SK-N-SH (cell line): ENCODE data around the gene SHANK2. TPM values are rescaled to one million over a fixed set of nuclear protein-coding genes. Genes with fewer than 3 reads are reported as not detected.

Experiments used
- CTCF ChIA-PET: fragments of 300-600, 350-600 bp; formaldehyde crosslinking; extraction: SDS; loops from one replicate; lab custom pipeline; 2021; lab: Yijun Ruan, JAX
- POLR2A ChIA-PET: fragments of 350-600 bp; sonication (Branson Sonifier 250); formaldehyde crosslinking; extraction: SDS; loops from one replicate; lab custom pipeline; 2020; ENCODE audit warnings: antibody characterized with exemption, inconsistent platforms; lab: Yijun Ruan, JAX
- DNase-seq: peaks from one replicate; pipeline ENCODE4 v3.0.0; 2012
- H2AFZ ChIP-seq: fragments of 200-600 bp; sonication (generic); 2 replicates; pipeline ENCODE4 v1.8.1; 2016; ENCODE audit warnings: antibody characterized with exemption, mild to moderate bottlenecking, low read depth
- H3F3A ChIP-seq: fragments of 200-600 bp; sonication (generic); replicated peaks from 2 replicates; pipeline ENCODE3; 2016; ENCODE audit warnings: antibody characterized with exemption, mild to moderate bottlenecking; ENCODE audit not compliant: insufficient read depth
- H3K27ac ChIP-seq, 2 experiments: fragments of 200-500 bp in 1 of 2; fragments of 200-600 bp in 1 of 2; sonication (Bioruptor generic) in 1 of 2; sonication (generic), shearing (Covaris generic) in 1 of 2; 2 replicates each; pipeline versions ENCODE4 v1.5.1 to v1.6.1; 2014 to 2016; ENCODE audit warnings: low read depth in 2 of 2, inconsistent platforms in 1 of 2, low read length in 1 of 2, mild to moderate bottlenecking in 1 of 2, mixed read lengths in 1 of 2
- H3K27me3 ChIP-seq: fragments of 200-600 bp; sonication (generic), shearing (Covaris generic); 2 replicates; pipeline ENCODE4 v1.6.1; 2016; ENCODE audit warnings: mixed run types; ENCODE audit not compliant: insufficient read depth
- H3K36me3 ChIP-seq, 2 experiments: fragments of 200-500 bp in 1 of 2; fragments of 200-600 bp in 1 of 2; sonication (Bioruptor generic) in 1 of 2; sonication (generic) in 1 of 2; replicated peaks in 1 of 2; 2 replicates each; pipeline versions ENCODE3 to v1.5.1; 2014 to 2016; ENCODE audit warnings: low read length in 1 of 2, mild to moderate bottlenecking in 1 of 2; ENCODE audit not compliant: insufficient read depth in 2 of 2, control insufficient read depth in 1 of 2
- H3K4me1 ChIP-seq, 2 experiments: fragments of 200-500 bp in 1 of 2; fragments of 200-600 bp in 1 of 2; sonication (Bioruptor generic) in 1 of 2; sonication (generic), shearing (Covaris generic) in 1 of 2; 2 replicates each; pipeline versions ENCODE4 v1.5.1 to v1.6.1; 2014 to 2016; ENCODE audit warnings: low read depth in 1 of 2, low read length in 1 of 2, mixed run types in 1 of 2; ENCODE audit not compliant: insufficient read depth in 2 of 2, control insufficient read depth in 1 of 2
- H3K4me2 ChIP-seq: fragments of 200-600 bp; sonication (generic), shearing (Covaris generic); 2 replicates; pipeline ENCODE4 v1.6.1; 2017; ENCODE audit warnings: mixed run types
- H3K4me3 ChIP-seq, 2 experiments: fragments of 200-500 bp in 1 of 2; fragments of 200-600 bp in 1 of 2; sonication (Bioruptor generic) in 1 of 2; sonication (generic), shearing (Covaris generic) in 1 of 2; 2 replicates each; pipeline versions ENCODE4 v1.5.1 to v1.8.1; 2014 to 2016; ENCODE audit warnings: low read depth in 2 of 2, inconsistent platforms in 1 of 2, low read length in 1 of 2, mild to moderate bottlenecking in 1 of 2, mixed read lengths in 1 of 2, moderate library complexity in 1 of 2
- H3K79me2 ChIP-seq: fragments of 200-600 bp; sonication (generic); 2 replicates; pipeline ENCODE4 v1.8.1; 2017; ENCODE audit warnings: mild to moderate bottlenecking; ENCODE audit not compliant: insufficient read depth
- H3K9ac ChIP-seq: fragments of 200-600 bp; sonication (generic); 2 replicates; pipeline ENCODE4 v1.6.1; 2017; ENCODE audit warnings: mixed run types
- H3K9me2 ChIP-seq: fragments of 200-600 bp; sonication (generic); 2 replicates; pipeline ENCODE4 v1.6.1; 2017; ENCODE audit warnings: mixed run types
- H3K9me3 ChIP-seq: fragments of 200-600 bp; sonication (generic); 2 replicates; pipeline ENCODE4 v1.6.1; 2017; ENCODE audit warnings: mixed run types, mild to moderate bottlenecking, moderate library complexity
- H4K20me1 ChIP-seq: fragments of 200-600 bp; sonication (generic); 2 replicates; pipeline ENCODE4 v1.6.1; 2017; ENCODE audit warnings: mild to moderate bottlenecking, mixed run types; ENCODE audit not compliant: insufficient read depth
- EZH2phosphoT487 ChIP-seq: fragments of 200-600 bp; sonication (generic); IDR thresholded peaks from 2 replicates; pipeline ENCODE4 v1.6.1; 2017; ENCODE audit warnings: low read depth, mixed run types, mild to moderate bottlenecking, antibody characterized with exemption, moderate library complexity, borderline replicate concordance
- FOXM1 ChIP-seq: IDR thresholded peaks from 2 replicates; pipeline ENCODE4 v1.4.0; 2012; ENCODE audit warnings: low read depth, mild to moderate bottlenecking
- GABPA ChIP-seq: IDR thresholded peaks from 2 replicates; pipeline ENCODE4 v1.4.0; 2012; ENCODE audit warnings: low read depth, mild to moderate bottlenecking
- PBX3 ChIP-seq: IDR thresholded peaks from 2 replicates; pipeline ENCODE4; 2012
- REST ChIP-seq: IDR thresholded peaks from 2 replicates; pipeline ENCODE4 v1.6.1; 2012; ENCODE audit warnings: mild to moderate bottlenecking, low read depth, low read length, moderate library complexity
- RXRA ChIP-seq: IDR thresholded peaks from 2 replicates; pipeline ENCODE4 v1.4.0; 2012; ENCODE audit warnings: low read depth, mild to moderate bottlenecking, borderline replicate concordance
- TAF1 ChIP-seq: IDR thresholded peaks from 2 replicates; pipeline ENCODE4 v1.6.1; 2012; ENCODE audit warnings: low read depth, mild to moderate bottlenecking, low read length, moderate library complexity, borderline replicate concordance
- USF1 ChIP-seq: IDR thresholded peaks from 2 replicates; pipeline ENCODE4 v1.4.0; 2012; ENCODE audit warnings: low read depth, borderline replicate concordance
- YY1 ChIP-seq: IDR thresholded peaks from 2 replicates; pipeline ENCODE4 v1.4.0; 2012; ENCODE audit warnings: low read depth, mild to moderate bottlenecking
- ZBTB33 ChIP-seq: IDR thresholded peaks from 2 replicates; pipeline ENCODE4 v1.4.0; 2012; ENCODE audit warnings: low read depth, borderline replicate concordance
- WGBS: methylation state at CpG from one replicate; pipeline ENCODE4 v1.1.6; 2017; ENCODE audit warnings: low lambda C conversion rate; 5-methylcytosine and 5-hydroxymethylcytosine counted together
- polyA plus RNA-seq, 3 experiments: library from polyadenylated mRNA; depleted of rRNA; stranded (reverse); fragments of >200 nt; gene quantifications; 2 replicates each; pipeline ENCODE4 v1.2.3, GENCODE V29; 2012

The SHANK2 gene
- polyA plus RNA-seq, 1 of the 3 experiments (the other 2 are of a cell fraction): under 0.01 TPM

- TF ChIP-seq FOXM1 (no peak), USF1 (no peak), GABPA (no peak)
Observed at GRCh38 chr11:71232364-71232763, 20.0 kb downstream of the SHANK2 start (continued).

GRCh38 chr11:71228961-71229360 is 23.4 kb downstream of the SHANK2 start:
- TF ChIP-seq RXRA (no peak), PBX3 (no peak), EZH2phosphoT487 (no peak), YY1 (no peak), TAF1 (no peak), ZBTB33 (no peak), REST (no peak), USF1 (no peak)
- no peak overlapping the region for H3K4me2 ChIP-seq
- H3K79me2 ChIP-seq: no peaks in the 10 kb centered on the region
- no peaks in the 10 kb centered on the region for H3K36me3 ChIP-seq
- H2AFZ ChIP-seq: no peak overlapping the region
- H3K4me3 ChIP-seq: no peak overlapping the region
- 4% methylated on average over 1 of the region's 1 CpG for WGBS
- ChIA-PET CTCF (no interaction called here), POLR2A (no interaction called here)
- no peak overlapping the region for H3K9ac ChIP-seq
- no peak overlapping the region for H3K27ac ChIP-seq
- no peaks in the 10 kb centered on the region for H3F3A ChIP-seq
- H3K4me1 ChIP-seq: no peaks in the 10 kb centered on the region
- no peaks in the 10 kb centered on the region for H4K20me1 ChIP-seq
- peaks cover 6% of the 10 kb centered on the region; the same call in 1 of the 2 replicates for H3K9me3 ChIP-seq
- no peak for DNase-seq
- no peaks in the 10 kb centered on the region for H3K9me2 ChIP-seq
- no peaks in the 10 kb centered on the region for H3K27me3 ChIP-seq
